K562 (cell line): Measurements from ENCODE around the gene USP49. TPM values are rescaled to one million over a fixed set of nuclear protein-coding genes. Genes with fewer than 3 reads are reported as not detected.

Experiments used
- CAMTA2 ChIP-seq: fragments of 250-450 bp; sonication (Bioruptor Pico); conservative IDR thresholded peaks from 2 replicates; pipeline ENCODE4 v1.5.1; 2022
- CREB3L1 ChIP-seq: fragments of 450-650 bp; IDR thresholded peaks from 2 replicates; pipeline ENCODE4 v1.6.1; 2014; ENCODE audit warnings: low read depth, mild to moderate bottlenecking, moderate library complexity, borderline replicate concordance
- FOXP1 ChIP-seq: sonication (generic); formaldehyde crosslinking; IDR thresholded peaks from 2 replicates; pipeline ENCODE4 v1.8.0; 2022; ENCODE audit warnings: mild to moderate bottlenecking, missing genetic modification reagents
- KAT2B ChIP-seq: IDR thresholded peaks from one replicate; pipeline ENCODE4 v1.6.1; 2012; ENCODE audit warnings: low read depth, mild to moderate bottlenecking, control low read depth, inconsistent platforms, low read length, moderate library complexity
- LEF1 ChIP-seq: fragments of 450-650 bp; IDR thresholded peaks from 2 replicates; pipeline ENCODE4 v1.6.1; 2016; ENCODE audit warnings: mild to moderate bottlenecking
- MLX ChIP-seq, 2 experiments: fragments of 450-650 bp in 1 of 2; sonication (generic) in 1 of 2; formaldehyde crosslinking; conservative IDR thresholded peaks; 2 replicates each; pipeline versions ENCODE4 v1.4.0 to v1.8.1; 2020 to 2022; ENCODE audit warnings: mild to moderate bottlenecking in 1 of 2, missing genetic modification reagents in 1 of 2
- PHB ChIP-seq: fragments of 250-450 bp; sonication (Bioruptor Pico); IDR thresholded peaks from 2 replicates; pipeline ENCODE4 v1.5.0; 2021
- PHF20 ChIP-seq: fragments of 450-650 bp; IDR thresholded peaks from 2 replicates; pipeline ENCODE4 v1.6.1; 2018; ENCODE audit not compliant: partially characterized antibody
- SMARCE1 ChIP-seq: fragments of 450-650 bp; IDR thresholded peaks from 2 replicates; pipeline ENCODE4 v1.7.1; 2016; ENCODE audit warnings: mild to moderate bottlenecking
- THAP7 ChIP-seq: fragments of 250-450 bp; sonication (Bioruptor Pico); IDR thresholded peaks from 2 replicates; pipeline ENCODE4 v1.5.0; 2021
- TRIM24 ChIP-seq, 2 experiments: fragments of 450-650 bp; IDR thresholded peaks; 2 replicates each; pipeline ENCODE4 v1.6.1; 2016
- YY1 ChIP-seq, 3 experiments: IDR thresholded peaks; 2 replicates each; pipeline ENCODE4 v1.6.1; 2011; ENCODE audit warnings: low read length in 2 of 3, mild to moderate bottlenecking in 2 of 3, moderate library complexity in 2 of 3, borderline replicate concordance in 1 of 3, control low read depth in 1 of 3, low read depth in 1 of 3; ENCODE audit not compliant: insufficient read depth in 3 of 3, insufficient replicate concordance in 2 of 3, control insufficient read depth in 1 of 3, insufficient read length in 1 of 3; ENCODE audit errors: extremely low read depth in 1 of 3
- ZC3H11A ChIP-seq: IDR thresholded peaks from 2 replicates; pipeline ENCODE4 v1.6.1; 2012; ENCODE audit warnings: low read depth, low read length, improper control_type of control experiment
- ZFP30 ChIP-seq: fragments of 250-450 bp; sonication (Bioruptor Pico); IDR thresholded peaks from 2 replicates; pipeline ENCODE4 v1.8.0; 2022; ENCODE audit warnings: moderate library complexity, mild to moderate bottlenecking, inconsistent platforms, borderline replicate concordance
- ZHX1 ChIP-seq: fragments of 150-350 bp; conservative IDR thresholded peaks from 2 replicates; pipeline ENCODE4 v1.6.1; 2014; ENCODE audit warnings: low read length
- ZNF324 ChIP-seq: fragments of 250-450 bp; sonication (Bioruptor Pico); IDR thresholded peaks from 2 replicates; pipeline ENCODE4 v1.4.0; 2020; ENCODE audit warnings: mild to moderate bottlenecking
- ZNF586 ChIP-seq: fragments of 450-650 bp; formaldehyde crosslinking; conservative IDR thresholded peaks from 2 replicates; pipeline ENCODE4 v1.4.0; 2020; ENCODE audit warnings: mild to moderate bottlenecking, moderate library complexity
- ZNF76 ChIP-seq: fragments of 250-450 bp; sonication (Bioruptor Pico); IDR thresholded peaks from 2 replicates; pipeline ENCODE4 v1.4.0; 2020; ENCODE audit warnings: mild to moderate bottlenecking, moderate library complexity, borderline replicate concordance
- polyA plus RNA-seq, 8 experiments: library from polyadenylated mRNA; depleted of rRNA in 4 of 8; stranded (reverse) in 5 of 8; unstranded in 3 of 8; fragments of >200 nt; fragmentation: Nextera tagmentation in 2 of 8; fragmentation: Illumina TruSeq in 1 of 8; extraction: Ambion mirVana in 2 of 8; extraction: Trizol in 1 of 8; gene quantifications; 2 replicates each; pipeline versions ENCODE4 v1.2.1 to v1.2.3, GENCODE V29; 2011 to 2014; ENCODE audit warnings: inconsistent platforms in 1 of 8, missing spikeins in 1 of 8
- total RNA-seq, 7 experiments: library from RNA; depleted of rRNA in 6 of 7; stranded (reverse); fragments of >200 nt in 6 of 7; fragmentation: Illumina TruSeq in 2 of 7; extraction: Trizol in 2 of 7; gene quantifications; 2 replicates each; pipeline versions ENCODE4 v1.2.1 to v1.2.3, GENCODE V29; 2011 to 2021; ENCODE audit warnings: low replicate concordance in 1 of 7

Gene USP49
- total and polyA plus RNA-seq, 9 of the 15 experiments (the other 6 are each of a cell fraction or from before 2014, with no cell fraction given) = 1.0 to 9.9 (median 6.5) TPM

- TF ChIP-seq ZNF76 (CRISPR knock-in tag) (no peak), YY1 (IDR thresholded peaks at IDR 0.05; ENCODE audit: borderline replicate concordance in 1 of 3, control insufficient read depth in 1 of 3, extremely low read depth in 1 of 3, insufficient read depth in 3 of 3, insufficient read length in 1 of 3, insufficient replicate concordance in 2 of 3, low read depth in 1 of 3, low read length in 2 of 3) (peak in 2 of 3 experiments; percentile 7 to 63), KAT2B (no peak), ZFP30 (no peak), THAP7 (CRISPR knock-in tag) (no peak), CREB3L1 (peak; percentile 53; the same call in 1 of the 2 replicates), ZNF586 (CRISPR knock-in tag) (no peak), LEF1 (0 out of 2 replicates have a peak, but pooled peaks have one; percentile 53), ZHX1 (no peak), CAMTA2 (CRISPR knock-in tag) (no peak), PHF20 (no peak), ZNF324 (no peak), MLX (CRISPR knock-in tag; conservative IDR thresholded peaks at IDR 0.05) (no peak), TRIM24 (IDR thresholded peaks at IDR 0.05) (no peak; a peak in 1 of 4 replicates), ZC3H11A (no peak), PHB (CRISPR knock-in tag) (no peak), FOXP1 (no peak), SMARCE1 (0 out of 2 replicates have a peak, but pooled peaks have one; percentile 20)
Observed at GRCh38 chr6:41895300-41896233, at the start of gene USP49 (continued).
